Upper lobe of right lung (tissue), 1 donor: ENCODE data around the gene ABCG8. TPM values are rescaled to one million over a fixed set of nuclear protein-coding genes. Genes with fewer than 3 reads are reported as not detected.

Experiments used
- ATAC-seq: fragments of 200-7000 bp; cut with Tn5 transposase; one replicate; pipeline ENCODE4 v1.9.1; 2020; ENCODE audit warnings: mild to moderate bottlenecking, moderate library complexity
- DNase-seq: peaks from one replicate; pipeline ENCODE4 v3.0.0-alpha.2; 2020
- H3K27ac ChIP-seq: fragments of 200-600 bp; one replicate; pipeline ENCODE4 v1.8.0; 2022
- H3K27me3 ChIP-seq: fragments of 200-600 bp; one replicate; pipeline ENCODE4 v1.8.0; 2022; ENCODE audit warnings: mild to moderate bottlenecking
- H3K36me3 ChIP-seq: fragments of 200-600 bp; one replicate; pipeline ENCODE4 v1.8.0; 2022
- H3K4me1 ChIP-seq: fragments of 200-600 bp; one replicate; pipeline ENCODE4 v1.8.0; 2022
- H3K4me3 ChIP-seq: fragments of 200-600 bp; one replicate; pipeline ENCODE4 v1.8.0; 2022; ENCODE audit warnings: mild to moderate bottlenecking
- H3K9me3 ChIP-seq: fragments of 200-600 bp; one replicate; pipeline ENCODE4 v1.8.0; 2022
- CTCF ChIP-seq: fragments of 200-600 bp; IDR thresholded peaks from one replicate; pipeline ENCODE4 v1.8.0; 2022; ENCODE audit warnings: antibody characterized with exemption
- intact Hi-C: fragments of 100-400 bp; cut with DNase I; formaldehyde crosslinking; loops from one replicate; pipeline ENCODE4 v1.11.0; 2022
- total RNA-seq: library from RNA; stranded (reverse); fragmentation: NEBNext Ultra II Directional; extraction: Animal tissue kit (Norgen Biotek cat#: 25700); gene quantifications from one replicate; pipeline ENCODE4 v1.2.1, GENCODE V29; 2021
- donor health status: DM: no; HTN: yes; CAD: no; lungs with severe emphysema.

Gene ABCG8
- total RNA-seq, 1 donor from 2014 or later: not detected

GRCh38 chr2:43810452-43810851 is 28.3 kb upstream of the ABCG8 start:
- intact Hi-C loops: no loop called here
- Histone ChIP-seq H3K9me3 (no peaks in the 10 kb centered on the region), H3K4me3 (no peak overlapping the region), H3K36me3 (peaks cover 42% of the 10 kb centered on the region), H3K27me3 (no peaks in the 10 kb centered on the region), H3K27ac (no peak overlapping the region), H3K4me1 (no peaks in the 10 kb centered on the region)
- DNase-seq (no peak), ATAC-seq (no peak)
- TF ChIP-seq CTCF: no peak

GRCh38 chr2:43810888-43811287 is 27.9 kb upstream of the ABCG8 start:
- DNase-seq: no peak
- Histone ChIP-seq H3K27ac (no peak overlapping the region), H3K27me3 (no peaks in the 10 kb centered on the region), H3K4me1 (no peaks in the 10 kb centered on the region), H3K4me3 (no peak overlapping the region), H3K9me3 (no peaks in the 10 kb centered on the region), H3K36me3 (peaks cover 37% of the 10 kb centered on the region)
- no peak for TF ChIP-seq CTCF
- intact Hi-C loops: no loop called here
- ATAC-seq: no peak

- TF ChIP-seq CTCF: no peak
These were observed 26.8 kb upstream of the ABCG8 start for GRCh38 chr2:43812006-43812405.

GRCh38 chr2:43812947-43813346 is 25.8 kb upstream of the ABCG8 start:
- Histone ChIP-seq H3K36me3 (peaks cover 17% of the 10 kb centered on the region), H3K9me3 (no peaks in the 10 kb centered on the region), H3K27me3 (no peaks in the 10 kb centered on the region), H3K27ac (no peak overlapping the region), H3K4me1 (no peaks in the 10 kb centered on the region), H3K4me3 (no peak overlapping the region)
- no peak for DNase-seq
- no peak for ATAC-seq
- TF ChIP-seq CTCF: no peak
- intact Hi-C loops: no loop called here

More at GRCh38 chr2:43812006-43812405, 26.8 kb upstream of the ABCG8 start:
- ATAC-seq (no peak), DNase-seq (no peak)
- Histone ChIP-seq H3K4me1 (no peaks in the 10 kb centered on the region), H3K27ac (no peak overlapping the region), H3K27me3 (no peaks in the 10 kb centered on the region), H3K36me3 (peaks cover 26% of the 10 kb centered on the region), H3K9me3 (no peaks in the 10 kb centered on the region), H3K4me3 (no peak overlapping the region)
- intact Hi-C loops: no loop called here

GRCh38 chr2:43814711-43815110 is 24.1 kb upstream of the ABCG8 start:
- Histone ChIP-seq H3K27ac (no peak overlapping the region), H3K9me3 (no peaks in the 10 kb centered on the region), H3K36me3 (peaks cover 17% of the 10 kb centered on the region), H3K4me1 (no peaks in the 10 kb centered on the region), H3K27me3 (no peaks in the 10 kb centered on the region), H3K4me3 (no peak overlapping the region)
- intact Hi-C loops: no loop called here
- no peak for DNase-seq
- TF ChIP-seq CTCF: no peak
- no peak for ATAC-seq

GRCh38 chr2:43818761-43819160 is 20.0 kb upstream of the ABCG8 start:
- ATAC-seq (peak; percentile 55), DNase-seq (no peak)
- Histone ChIP-seq H3K4me3 (no peak overlapping the region), H3K27me3 (no peaks in the 10 kb centered on the region), H3K9me3 (no peaks in the 10 kb centered on the region), H3K27ac (no peak overlapping the region), H3K36me3 (no peaks in the 10 kb centered on the region), H3K4me1 (no peaks in the 10 kb centered on the region)
- intact Hi-C loops: no loop called here
- no peak for TF ChIP-seq CTCF
